H9 (cell line): ENCODE measurements around the gene RPRD1A. TPM values are rescaled to one million over a fixed set of nuclear protein-coding genes. Genes with fewer than 3 reads are reported as not detected.

Source experiments
- DNase-seq: peaks from one replicate; pipeline ENCODE4 v3.0.0-alpha.2; 2017
- H2AFZ ChIP-seq: one replicate; pipeline ENCODE4 v1.6.1; 2013; ENCODE audit warnings: mild to moderate bottlenecking, low read length, control low read depth, moderate library complexity
- H2AK5ac ChIP-seq: 2 replicates; pipeline ENCODE4 v1.6.1; 2013; ENCODE audit warnings: low read length, control low read depth, mixed read lengths; ENCODE audit not compliant: insufficient read length
- H2BK120ac ChIP-seq: one replicate; pipeline ENCODE4 v1.6.1; 2013; ENCODE audit warnings: low read depth, mild to moderate bottlenecking, low read length, control low read depth, inconsistent platforms; ENCODE audit not compliant: poor library complexity, severe bottlenecking
- H2BK12ac ChIP-seq: 2 replicates; pipeline ENCODE4 v1.6.1; 2013; ENCODE audit warnings: low read length, control low read depth, mixed read lengths, low read depth; ENCODE audit not compliant: insufficient read length
- H2BK15ac ChIP-seq: 2 replicates; pipeline ENCODE4 v1.6.1; 2013; ENCODE audit warnings: low read depth, low read length, control low read depth
- H2BK20ac ChIP-seq: one replicate; pipeline ENCODE4 v1.6.1; 2013; ENCODE audit warnings: low read depth, mild to moderate bottlenecking, low read length, control low read depth, inconsistent platforms; ENCODE audit not compliant: poor library complexity, severe bottlenecking
- H2BK5ac ChIP-seq: 2 replicates; pipeline ENCODE4 v1.6.1; 2013; ENCODE audit warnings: low read length, control low read depth, mixed read lengths; ENCODE audit not compliant: insufficient read length
- H3K14ac ChIP-seq: 2 replicates; pipeline ENCODE4 v1.6.1; 2013; ENCODE audit warnings: low read length, control low read depth; ENCODE audit not compliant: insufficient read depth
- H3K18ac ChIP-seq: 2 replicates; pipeline ENCODE4 v1.6.1; 2013; ENCODE audit warnings: low read depth, mild to moderate bottlenecking, mixed read lengths, low read length, control low read depth; ENCODE audit not compliant: insufficient read length
- H3K23ac ChIP-seq: 2 replicates; pipeline ENCODE4 v1.6.1; 2013; ENCODE audit warnings: low read length, control low read depth, mixed read lengths, low read depth; ENCODE audit not compliant: insufficient read length
- H3K23me2 ChIP-seq: 2 replicates; pipeline ENCODE4 v1.6.1; 2013; ENCODE audit warnings: low read depth, mild to moderate bottlenecking, mixed read lengths, low read length, control low read depth; ENCODE audit not compliant: insufficient read length, poor library complexity, severe bottlenecking
- H3K27ac ChIP-seq: 2 replicates; pipeline ENCODE4 v1.5.1; 2013; ENCODE audit warnings: low read length, control low read depth, mixed read lengths, low read depth; ENCODE audit not compliant: insufficient read length
- H3K27me3 ChIP-seq: 2 replicates; pipeline ENCODE4 v1.6.1; 2013; ENCODE audit warnings: low read length, control low read depth, inconsistent platforms; ENCODE audit not compliant: insufficient read depth
- H3K4ac ChIP-seq: 2 replicates; pipeline ENCODE4 v1.6.1; 2013; ENCODE audit warnings: low read depth, mild to moderate bottlenecking, control low read depth, inconsistent platforms, low read length, moderate library complexity
- H3K4me1 ChIP-seq: 2 replicates; pipeline ENCODE4 v1.6.1; 2013; ENCODE audit warnings: low read length, control low read depth, inconsistent platforms; ENCODE audit not compliant: insufficient read depth
- H3K4me2 ChIP-seq: 2 replicates; pipeline ENCODE4 v1.6.1; 2013; ENCODE audit warnings: low read length, control low read depth, mixed read lengths; ENCODE audit not compliant: insufficient read length, insufficient read depth
- H3K56ac ChIP-seq: 2 replicates; pipeline ENCODE4 v1.6.1; 2013; ENCODE audit warnings: low read depth, mild to moderate bottlenecking, mixed read lengths, low read length, control low read depth; ENCODE audit not compliant: insufficient read length
- H3K79me1 ChIP-seq: 2 replicates; pipeline ENCODE4 v1.6.1; 2013; ENCODE audit warnings: low read depth, mild to moderate bottlenecking, moderate library complexity, low read length, control low read depth, inconsistent platforms; ENCODE audit not compliant: insufficient read depth, poor library complexity, severe bottlenecking
- H3K79me2 ChIP-seq: 2 replicates; pipeline ENCODE4 v1.6.1; 2013; ENCODE audit warnings: low read length, control low read depth, inconsistent platforms; ENCODE audit not compliant: insufficient read depth
- H3K9ac ChIP-seq: 2 replicates; pipeline ENCODE4 v1.6.1; 2013; ENCODE audit warnings: low read length, control low read depth, mixed read lengths; ENCODE audit not compliant: insufficient read length; ENCODE audit errors: extremely low read depth
- H3K9me3 ChIP-seq: one replicate; pipeline ENCODE4 v1.6.1; 2013; ENCODE audit warnings: low read depth, low read length, inconsistent platforms; ENCODE audit not compliant: control insufficient read depth
- H3T11ph ChIP-seq: one replicate; pipeline ENCODE4 v1.6.1; 2013; ENCODE audit warnings: mild to moderate bottlenecking, low read length, control low read depth, inconsistent platforms
- H4K20me1 ChIP-seq: one replicate; pipeline ENCODE4 v1.6.1; 2013; ENCODE audit not compliant: control insufficient read depth, insufficient read length, insufficient read depth
- H4K5ac ChIP-seq: 2 replicates; pipeline ENCODE4 v1.6.1; 2013; ENCODE audit warnings: low read depth, mild to moderate bottlenecking, mixed read lengths, low read length, control low read depth; ENCODE audit not compliant: insufficient read length
- H4K8ac ChIP-seq: replicated peaks from 2 replicates; pipeline ENCODE4 v1.6.1; 2013; ENCODE audit warnings: low read length, control low read depth, mixed read lengths, low read depth; ENCODE audit not compliant: insufficient read length
- H4K91ac ChIP-seq: 2 replicates; pipeline ENCODE4 v1.6.1; 2013; ENCODE audit warnings: low read depth, mild to moderate bottlenecking, moderate library complexity, mixed read lengths, low read length, control low read depth; ENCODE audit not compliant: insufficient read length
- H3K27ac Mint-ChIP-seq, 3 experiments: 2 replicates in 2 of 3; 3 replicates in 1 of 3; pipeline ENCODE4 v1.8.0; 2020 to 2021; ENCODE audit warnings: mixed read lengths in 3 of 3, mild to moderate bottlenecking in 1 of 3, moderate library complexity in 1 of 3
- H3K27me3 Mint-ChIP-seq: 2 replicates; pipeline ENCODE4 v1.8.0; 2021; ENCODE audit warnings: low read depth, mild to moderate bottlenecking, moderate library complexity, mixed read lengths
- H3K36me3 Mint-ChIP-seq, 3 experiments: 2 replicates in 2 of 3; 3 replicates in 1 of 3; pipeline ENCODE4 v1.8.0; 2020 to 2021; ENCODE audit warnings: low read depth in 3 of 3, mixed read lengths in 3 of 3; ENCODE audit not compliant: insufficient read depth in 1 of 3
- H3K4me1 Mint-ChIP-seq, 2 experiments: 2 replicates each; pipeline ENCODE4 v1.8.0; 2020; ENCODE audit warnings: mixed read lengths in 2 of 2
- H3K4me3 Mint-ChIP-seq, 2 experiments: 2 replicates in 1 of 2; 3 replicates in 1 of 2; pipeline ENCODE4 v1.8.0; 2020 to 2021; ENCODE audit warnings: mild to moderate bottlenecking in 2 of 2, mixed read lengths in 2 of 2, moderate library complexity in 1 of 2
- H3K9me3 Mint-ChIP-seq, 2 experiments: 2 replicates in 1 of 2; 3 replicates in 1 of 2; pipeline ENCODE4 v1.8.0; 2020; ENCODE audit warnings: mild to moderate bottlenecking in 2 of 2, mixed read lengths in 2 of 2, moderate library complexity in 1 of 2
- CTCF ChIP-seq: fragments of 200-600 bp; sonication (generic); conservative IDR thresholded peaks from 3 replicates; pipeline ENCODE4 v1.8.0; 2021; ENCODE audit warnings: antibody characterized with exemption, mild to moderate bottlenecking
- total RNA-seq: library from RNA; stranded (reverse); gene quantifications from 2 replicates; pipeline ENCODE4 v1.2.1, GENCODE V29; 2021

RPRD1A gene
- total RNA-seq, 1 experiment from 2014 or later, result 107 TPM

GRCh38 chr18:36035253-36035652 lies 32.1 kb downstream of the RPRD1A start:
- H3K27ac Mint-ChIP-seq, result no peak overlapping the region
- no peaks in the 10 kb centered on the region for H3K23me2 ChIP-seq
- no peak overlapping the region for H3K18ac ChIP-seq
- H2AFZ ChIP-seq, result no peak overlapping the region
- no peak overlapping the region for H2BK5ac ChIP-seq
- H2BK12ac ChIP-seq, result no peak overlapping the region
- peaks cover 12% of the 10 kb centered on the region for H3K9me3 ChIP-seq
- H3T11ph ChIP-seq, result no peak overlapping the region
- no peak overlapping the region for H4K8ac ChIP-seq
- no peak overlapping the region for H3K4ac ChIP-seq
- H3K4me2 ChIP-seq, result no peak overlapping the region
- H3K4me1 ChIP-seq, result no peaks in the 10 kb centered on the region
- no peaks in the 10 kb centered on the region for H3K27me3 ChIP-seq
- no peaks in the 10 kb centered on the region for H3K27me3 Mint-ChIP-seq
- peaks cover 10% of the 10 kb centered on the region; the same call in 1 of the 2 replicates for H3K79me2 ChIP-seq
- no peak overlapping the region for H2BK120ac ChIP-seq
- H3K9ac ChIP-seq, result no peak overlapping the region
- peaks cover 6% of the 10 kb centered on the region for H3K79me1 ChIP-seq
- H3K36me3 Mint-ChIP-seq, result peaks cover 48 to 59% (median 51%) of the 10 kb centered on the region in 3 experiments
- H2BK20ac ChIP-seq, result no peak overlapping the region
- H3K14ac ChIP-seq, result no peak overlapping the region
- DNase-seq, result no peak
- H2AK5ac ChIP-seq, result no peak overlapping the region
- no peak overlapping the region for H2BK15ac ChIP-seq
- 0 out of 4 replicates have a peak, but pooled peaks cover 0 to 4% of the 10 kb centered on the region in 2 experiments for H3K4me1 Mint-ChIP-seq
- no peak overlapping the region for H3K23ac ChIP-seq
- no peak overlapping the region for H3K27ac ChIP-seq
- peaks cover 29 to 31% of the 10 kb centered on the region in 2 experiments for H3K9me3 Mint-ChIP-seq
- no peak overlapping the region for H4K91ac ChIP-seq
- H4K20me1 ChIP-seq, result no peaks in the 10 kb centered on the region
- no peak overlapping the region for H4K5ac ChIP-seq
- TF ChIP-seq CTCF, result no peak
- H3K4me3 Mint-ChIP-seq, result no peak overlapping the region
- H3K56ac ChIP-seq, result no peak overlapping the region
